ENCODE measurements around the gene XG. TPM values are rescaled to one million over a fixed set of nuclear protein-coding genes. Genes with fewer than 3 reads are reported as not detected.

XG gene
- total and polyA plus RNA-seq, 9 of the 15 experiments (the other 6 are each of a cell fraction or from before 2014, with no cell fraction given): 0.03 to 0.12 TPM; not detected in 7

GRCh38 chrX:2862404-2862803 is 110.6 kb downstream of the XG start:
- in situ Hi-C loops (cut with MboI) (no loop called here), intact Hi-C loops (cut with micrococcal nuclease) (no loop called here)
- POLR2A ChIA-PET: interaction anchor here (0.6 kb wide), 1 partner anchor 99 kb away, joined by 3 read pairs; no protein-coding TSS in a partner anchor
- no peak for ATAC-seq
- Histone ChIP-seq H3K79me2 (ENCODE audit: control insufficient read depth, insufficient read depth, low read length) (no peaks in the 10 kb centered on the region), H2AFZ (ENCODE audit: low read depth, low read length) (no peak overlapping the region), H3K36me3 (ENCODE audit: control insufficient read depth, insufficient read depth, low read length) (no peaks in the 10 kb centered on the region; the same call in 2 of the 3 replicates), H3K9me3 (replicated peaks; ENCODE audit: control insufficient read depth, insufficient read depth, low read depth, low read length) (no peaks in the 10 kb centered on the region), H3K27me3 (ENCODE audit: control insufficient read depth in 2 of 2, insufficient read depth in 2 of 2, low read length in 2 of 2) (no peaks in the 10 kb centered on the region), H3K9me1 (ENCODE audit: control insufficient read depth, insufficient read depth, low read length) (no peaks in the 10 kb centered on the region), H3K27ac (ENCODE audit: extremely low read depth, low read depth, low read length) (no peak overlapping the region), H3K9ac (ENCODE audit: insufficient read depth in 1 of 2, low read depth in 2 of 2, low read length in 2 of 2) (no peak overlapping the region), H4K20me1 (replicated peaks; ENCODE audit: control insufficient read depth, insufficient read depth, low read length) (no peaks in the 10 kb centered on the region), H3K4me3 (no peak overlapping the region), H3K4me2 (ENCODE audit: insufficient read depth, low read length) (no peak overlapping the region), H3K4me1 (replicated peaks in 1 of 2; ENCODE audit: control insufficient read depth in 2 of 2, insufficient read depth in 2 of 2, low read length in 2 of 2) (no peaks in the 10 kb centered on the region; a peak in 1 of 5 replicates)
- CTCF ChIA-PET (ENCODE audit: low intra/inter-chr PET ratio): no interaction called here
- BruUV-seq (replicated peaks): no TSS peak
- WGBS (ENCODE audit: insufficient coverage, low coverage, missing lambda C conversion rate): 34% methylated on average over 8 of the region's 9 CpGs
- DNase-seq (ENCODE audit: extremely low read depth in 1 of 4, low spot score in 3 of 4): no peak
- no peak for TF ChIP-seq CCNT2 (IDR thresholded peaks at IDR 0.05; ENCODE audit: borderline replicate concordance, extremely low read depth, insufficient read length, low read depth, low read length)
- TF ChIP-seq ETV5 (CRISPR knock-in tag; IDR thresholded peaks at IDR 0.05; ENCODE audit: low read depth): no peak
- no peak for TF ChIP-seq SLC30A9 (CRISPR knock-in tag; IDR thresholded peaks at IDR 0.05)
- FAIRE-seq: no peak

GRCh38 chrX:2863646-2864045 is 111.8 kb downstream of the XG start:
- no peak for FAIRE-seq
- H4K20me1 ChIP-seq (replicated peaks; ENCODE audit: control insufficient read depth, insufficient read depth, low read length): no peaks in the 10 kb centered on the region

More at GRCh38 chrX:2863646-2864045, 111.8 kb downstream of the XG start:
- Histone ChIP-seq H3K4me3 (no peak overlapping the region), H3K79me2 (ENCODE audit: control insufficient read depth, insufficient read depth, low read length) (no peaks in the 10 kb centered on the region), H3K4me1 (replicated peaks in 1 of 2; ENCODE audit: control insufficient read depth in 2 of 2, insufficient read depth in 2 of 2, low read length in 2 of 2) (no peaks in the 10 kb centered on the region; a peak in 1 of 5 replicates), H3K9me3 (replicated peaks; ENCODE audit: control insufficient read depth, insufficient read depth, low read depth, low read length) (no peaks in the 10 kb centered on the region), H3K9me1 (ENCODE audit: control insufficient read depth, insufficient read depth, low read length) (no peaks in the 10 kb centered on the region), H3K36me3 (ENCODE audit: control insufficient read depth, insufficient read depth, low read length) (no peaks in the 10 kb centered on the region; the same call in 2 of the 3 replicates), H3K4me2 (ENCODE audit: insufficient read depth, low read length) (no peak overlapping the region), H3K27me3 (ENCODE audit: control insufficient read depth in 2 of 2, insufficient read depth in 2 of 2, low read length in 2 of 2) (no peaks in the 10 kb centered on the region), H3K9ac (ENCODE audit: insufficient read depth in 1 of 2, low read depth in 2 of 2, low read length in 2 of 2) (no peak overlapping the region), H2AFZ (ENCODE audit: low read depth, low read length) (no peak overlapping the region), H3K27ac (ENCODE audit: extremely low read depth, low read depth, low read length) (no peak overlapping the region)
- no peak for ATAC-seq
- intact Hi-C loops (cut with micrococcal nuclease): no loop called here
- ChIA-PET CTCF (ENCODE audit: low intra/inter-chr PET ratio) (no interaction called here), POLR2A (no interaction called here)
- 63% methylated on average over 6 of the region's 6 CpGs for WGBS (ENCODE audit: insufficient coverage, low coverage, missing lambda C conversion rate)
- no peak for TF ChIP-seq TAL1 (IDR thresholded peaks at IDR 0.05)
- no peak for TF ChIP-seq KHSRP (IDR thresholded peaks at IDR 0.05)
- no peak for TF ChIP-seq SPI1 (IDR thresholded peaks at IDR 0.05; ENCODE audit: borderline replicate concordance, low read depth, low read length)
- TF ChIP-seq ZNF584 (CRISPR knock-in tag; IDR thresholded peaks at IDR 0.05; ENCODE audit: low read depth): no peak
- TF ChIP-seq NFATC3 (IDR thresholded peaks at IDR 0.05): no peak
- TF ChIP-seq IFI16 (CRISPR knock-in tag; IDR thresholded peaks at IDR 0.05): no peak
- TF ChIP-seq ZNF263 (CRISPR knock-in tag; IDR thresholded peaks at IDR 0.05; ENCODE audit: borderline replicate concordance): no peak
- TF ChIP-seq SIN3B (IDR thresholded peaks at IDR 0.05; ENCODE audit: low read depth): no peak
- TF ChIP-seq MAZ (CRISPR knock-in tag; conservative IDR thresholded peaks at IDR 0.05 in 1 of 2, IDR thresholded peaks at IDR 0.05 in 1 of 2): no peak
- TF ChIP-seq SLC30A9 (CRISPR knock-in tag; IDR thresholded peaks at IDR 0.05): no peak
- no peak for TF ChIP-seq GATAD2B (IDR thresholded peaks at IDR 0.05; ENCODE audit: borderline replicate concordance)
- no peak for TF ChIP-seq SMARCA5 (IDR thresholded peaks at IDR 0.05)
- TF ChIP-seq E2F3 (CRISPR knock-in tag; IDR thresholded peaks at IDR 0.05): no peak
- TF ChIP-seq ZNF512 (tag; IDR thresholded peaks at IDR 0.05): no peak
- no TSS peak for BruUV-seq (replicated peaks)
- in situ Hi-C loops (cut with MboI): no loop called here
- DNase-seq (ENCODE audit: extremely low read depth in 1 of 4, low spot score in 3 of 4): no peak
